Activated CD8-positive, alpha-beta memory T cell treated with anti-CD3 and anti-CD28 coated beads, Interleukin-2, amount 50 U/mL, for 24 hours (primary cell): ENCODE data around the gene NOS1AP.
"Not testable (repeated sequence)": the region's sequence is repeated elsewhere in the genome, so short reads cannot be mapped to it uniquely, and the experiment has no call there.

Experiments used
- DNase-seq: peaks from one replicate; pipeline ENCODE4 v3.0.0-alpha.2; 2020; ENCODE audit errors: extremely low read depth

Gene NOS1AP

GRCh38 chr1:162195567-162195966, 126.1 kb downstream of the NOS1AP start:
- DNase-seq: no peak

- no peak for DNase-seq
These were observed 126.9 kb downstream of the NOS1AP start for GRCh38 chr1:162196387-162196786.

- DNase-seq: no peak
These were observed 127.6 kb downstream of the NOS1AP start for GRCh38 chr1:162197041-162197531.

GRCh38 chr1:162197615-162198421, 128.3 kb downstream of the NOS1AP start:
- DNase-seq: no peak

GRCh38 chr1:162200096-162200847, 130.8 kb downstream of the NOS1AP start:
- no peak for DNase-seq

- DNase-seq: not testable (repeated sequence)
These were observed 131.6 kb downstream of the NOS1AP start for GRCh38 chr1:162201062-162201461.

- no peak for DNase-seq
These were observed 134.8 kb downstream of the NOS1AP start for GRCh38 chr1:162204129-162204822.

GRCh38 chr1:162204823-162205155, 135.3 kb downstream of the NOS1AP start:
- no peak for DNase-seq

GRCh38 chr1:162206300-162206699, 136.8 kb downstream of the NOS1AP start:
- DNase-seq: no peak

GRCh38 chr1:162206749-162207635, 137.5 kb downstream of the NOS1AP start:
- DNase-seq: no peak

- no peak for DNase-seq
These were observed 138.4 kb downstream of the NOS1AP start for GRCh38 chr1:162207862-162208261.

- no peak for DNase-seq
These were observed 140.7 kb downstream of the NOS1AP start for GRCh38 chr1:162210196-162210595.

GRCh38 chr1:162212713-162213112, 143.2 kb downstream of the NOS1AP start:
- no peak for DNase-seq

GRCh38 chr1:162213281-162213912, 143.9 kb downstream of the NOS1AP start:
- no peak for DNase-seq

- DNase-seq: no peak
These were observed 144.7 kb downstream of the NOS1AP start for GRCh38 chr1:162214202-162214601.

GRCh38 chr1:162215902-162216301, 146.4 kb downstream of the NOS1AP start:
- no peak for DNase-seq

GRCh38 chr1:162216604-162217003, 147.1 kb downstream of the NOS1AP start:
- no peak for DNase-seq

- DNase-seq: no peak
These were observed 148.2 kb downstream of the NOS1AP start for GRCh38 chr1:162217706-162218105.

- no peak for DNase-seq
These were observed 149.1 kb downstream of the NOS1AP start for GRCh38 chr1:162218546-162218945.

- DNase-seq: no peak
These were observed 149.5 kb downstream of the NOS1AP start for GRCh38 chr1:162218975-162219374.

GRCh38 chr1:162219461-162219860, 150.0 kb downstream of the NOS1AP start:
- no peak for DNase-seq
